Measurements from ENCODE around the gene RORB. TPM values are rescaled to one million over a fixed set of nuclear protein-coding genes. Genes with fewer than 3 reads are reported as not detected.

Gene RORB
- total RNA-seq, 1 donor from 2014 or later, result 3.0 TPM

- DNase-seq (ENCODE audit: low spot score), result no peak
Measured at GRCh38 chr9:74718709-74719108, 221.6 kb downstream of the RORB start.

DNA sequence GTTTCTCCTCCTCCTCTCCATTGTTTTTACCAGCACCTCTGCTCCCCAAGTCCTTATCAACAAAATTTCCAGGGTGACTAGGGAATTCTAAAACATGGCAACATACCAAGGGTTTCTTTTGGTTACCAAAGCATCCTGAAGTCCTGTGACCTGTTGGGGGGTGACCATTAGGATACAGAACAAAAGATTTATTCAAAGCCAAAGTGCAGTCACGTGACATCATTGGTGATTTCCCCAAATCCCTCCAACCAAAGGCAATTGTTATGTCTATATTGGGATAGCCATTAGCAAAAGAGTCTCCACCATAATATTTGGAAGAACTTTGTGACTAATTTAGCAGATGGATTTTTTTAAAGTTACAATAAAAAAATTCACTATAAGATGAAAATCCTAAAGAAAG lies 222.2 kb downstream of the RORB start:
- no peak for DNase-seq (ENCODE audit: low spot score)

- no peak for DNase-seq (ENCODE audit: low spot score)
Measured at GRCh38 chr9:74721696-74722660, 224.8 kb downstream of the RORB start.

- DNase-seq (ENCODE audit: low spot score), result no peak
Measured at GRCh38 chr9:74724317-74724716, 227.2 kb downstream of the RORB start.

GRCh38 chr9:74726581-74726980 lies 229.4 kb downstream of the RORB start:
- no peak for DNase-seq (ENCODE audit: low spot score)

GRCh38 chr9:74728176-74728575 lies 231.0 kb downstream of the RORB start:
- DNase-seq (ENCODE audit: low spot score), result no peak

DNA sequence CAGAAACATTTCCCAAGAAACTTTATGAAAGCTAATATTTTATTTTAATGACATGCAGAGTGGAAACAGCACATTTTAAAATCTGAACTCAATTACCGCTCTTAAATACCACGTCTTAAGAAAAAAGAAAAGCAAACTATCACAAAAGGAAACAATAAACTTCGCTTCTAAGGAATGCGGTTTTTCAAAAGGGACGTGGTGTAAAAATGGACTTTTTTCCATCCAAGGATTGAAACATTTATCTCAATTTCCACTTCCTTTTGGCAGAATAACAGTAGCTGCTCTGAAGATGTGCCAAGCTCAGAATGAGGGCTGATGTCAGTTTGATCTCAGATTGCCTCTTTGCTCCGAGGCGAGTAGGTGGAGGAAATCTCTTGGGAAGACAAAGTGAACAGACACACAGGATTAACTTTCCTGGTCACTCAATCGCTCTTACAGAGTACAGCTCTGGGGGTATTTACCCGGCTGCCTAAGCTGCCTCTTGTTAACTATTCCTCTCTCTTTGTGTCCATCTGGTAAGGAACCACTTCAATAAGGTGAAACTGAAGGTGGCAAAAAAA lies 232.1 kb downstream of the RORB start:
- no peak for DNase-seq (ENCODE audit: low spot score)

- no peak for DNase-seq (ENCODE audit: low spot score)
Measured at GRCh38 chr9:74735761-74736160, 238.6 kb downstream of the RORB start.

- no peak for DNase-seq (ENCODE audit: low spot score)
Measured at GRCh38 chr9:74736646-74737045, 239.5 kb downstream of the RORB start.

DNA sequence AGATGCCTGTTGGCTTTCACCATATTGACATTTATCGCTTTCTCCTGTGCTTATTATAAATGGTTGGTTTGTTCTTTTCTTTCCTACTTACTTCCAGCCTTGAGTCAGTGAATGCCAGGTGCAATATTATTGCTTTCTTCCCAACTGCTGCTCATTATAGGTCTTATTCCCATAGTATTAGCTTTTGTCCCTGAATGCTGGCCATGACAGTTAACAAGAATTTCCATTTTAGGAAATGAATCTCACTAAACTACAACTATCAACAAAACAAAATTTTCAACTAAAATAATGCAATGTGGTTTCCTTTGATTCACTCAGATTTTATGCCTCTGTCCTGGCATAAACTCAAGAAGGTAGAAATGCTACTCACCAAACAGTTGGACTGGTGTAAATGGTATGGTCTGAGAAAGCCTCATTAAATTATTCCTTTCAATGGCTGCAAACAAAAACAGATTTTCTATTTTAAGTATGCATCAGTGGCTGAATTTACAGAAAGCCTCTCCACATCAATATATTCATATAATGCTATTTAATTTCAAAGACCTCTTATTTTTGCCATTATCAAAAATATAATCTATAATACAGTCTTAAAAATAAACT lies 245.2 kb downstream of the RORB start:
- DNase-seq (ENCODE audit: low spot score), result no peak

All from ureter (tissue), 1 donor.